Measurements from ENCODE around the gene ARHGAP24. TPM values are rescaled to one million over a fixed set of nuclear protein-coding genes. Genes with fewer than 3 reads are reported as not detected.

Gene ARHGAP24
- polyA plus RNA-seq, 1 donor = 53.2 TPM

- no peak for DNase-seq (ENCODE audit: low read depth)
These were observed 303.1 kb downstream of the ARHGAP24 start for GRCh38 chr4:85777908-85778631.

GRCh38 chr4:85778632-85779131, 303.7 kb downstream of the ARHGAP24 start:
- no peak for DNase-seq (ENCODE audit: low read depth)

- DNase-seq (ENCODE audit: low read depth) = no peak
These were observed 304.2 kb downstream of the ARHGAP24 start for GRCh38 chr4:85779165-85779564.

GRCh38 chr4:85780664-85781063, 305.7 kb downstream of the ARHGAP24 start:
- no peak for DNase-seq (ENCODE audit: low read depth)

- DNase-seq (ENCODE audit: low read depth) = no peak
These were observed 308.5 kb downstream of the ARHGAP24 start for GRCh38 chr4:85783483-85783882.

- DNase-seq (ENCODE audit: low read depth) = no peak
These were observed 308.9 kb downstream of the ARHGAP24 start for GRCh38 chr4:85783900-85784299.

- DNase-seq (ENCODE audit: low read depth) = no peak
These were observed 309.4 kb downstream of the ARHGAP24 start for GRCh38 chr4:85784348-85784747.

GRCh38 chr4:85784947-85785346, 310.0 kb downstream of the ARHGAP24 start:
- no peak for DNase-seq (ENCODE audit: low read depth)

GRCh38 chr4:85787133-85787532, 312.2 kb downstream of the ARHGAP24 start:
- no peak for DNase-seq (ENCODE audit: low read depth)

GRCh38 chr4:85788604-85789003, 313.7 kb downstream of the ARHGAP24 start:
- no peak for DNase-seq (ENCODE audit: low read depth)

- no peak for DNase-seq (ENCODE audit: low read depth)
These were observed 314.3 kb downstream of the ARHGAP24 start for GRCh38 chr4:85789241-85789640.

GRCh38 chr4:85790582-85790981, 315.6 kb downstream of the ARHGAP24 start:
- peak; percentile 98 for DNase-seq (ENCODE audit: low read depth)

GRCh38 chr4:85792376-85793232, 317.7 kb downstream of the ARHGAP24 start:
- no peak for DNase-seq (ENCODE audit: low read depth)

- DNase-seq (ENCODE audit: low read depth) = no peak
These were observed 318.3 kb downstream of the ARHGAP24 start for GRCh38 chr4:85793233-85793585.

GRCh38 chr4:85798012-85798770, 323.2 kb downstream of the ARHGAP24 start:
- no peak for DNase-seq (ENCODE audit: low read depth)

GRCh38 chr4:85803856-85804255, 328.9 kb downstream of the ARHGAP24 start:
- DNase-seq (ENCODE audit: low read depth) = no peak

GRCh38 chr4:85805891-85806290, 330.9 kb downstream of the ARHGAP24 start:
- peak; percentile 89 for DNase-seq (ENCODE audit: low read depth)

GRCh38 chr4:85806334-85806733, 331.4 kb downstream of the ARHGAP24 start:
- DNase-seq (ENCODE audit: low read depth) = no peak

- DNase-seq (ENCODE audit: low read depth) = no peak
These were observed 332.4 kb downstream of the ARHGAP24 start for GRCh38 chr4:85807247-85807950.

GRCh38 chr4:85808104-85808503, 333.2 kb downstream of the ARHGAP24 start:
- DNase-seq (ENCODE audit: low read depth) = no peak

GRCh38 chr4:85808864-85809263, 333.9 kb downstream of the ARHGAP24 start:
- DNase-seq (ENCODE audit: low read depth) = no peak
